Astrocyte (in vitro differentiated cells and primary cell): ENCODE data around the gene NR6A1.

Experiments
- CTCF ChIP-seq: IDR thresholded peaks from 2 replicates; pipeline ENCODE4 v1.5.1; 2011; ENCODE audit warnings: low read depth, mild to moderate bottlenecking, inconsistent platforms, low read length, moderate library complexity; ENCODE audit not compliant: insufficient read depth
- EZH2 ChIP-seq: IDR thresholded peaks from 2 replicates; pipeline ENCODE4 v1.6.1; 2012; ENCODE audit warnings: mild to moderate bottlenecking, low read length, inconsistent platforms; ENCODE audit not compliant: insufficient read depth

GRCh38 chr9:124567362-124567761 is 203.7 kb downstream of the NR6A1 start:
- TF ChIP-seq CTCF, result no peak
- TF ChIP-seq EZH2, result no peak
